Neutrophil (primary cell): ENCODE measurements around the gene FKBP3.

ENCODE experiments used
- H3K27ac ChIP-seq: fragments of 200-600 bp; sonication (generic); 2 replicates; pipeline ENCODE4 v1.5.1; 2016; ENCODE audit warnings: mild to moderate bottlenecking, moderate library complexity
- H3K27me3 ChIP-seq: fragments of 200-600 bp; sonication (generic); 2 replicates; pipeline ENCODE4 v1.6.0; 2016; ENCODE audit warnings: mild to moderate bottlenecking
- H3K36me3 ChIP-seq: fragments of 200-600 bp; sonication (generic); 2 replicates; pipeline ENCODE4 v1.5.1; 2017
- H3K4me1 ChIP-seq, 2 experiments: fragments of 200-600 bp in 1 of 2; sonication (generic) in 1 of 2; 1 replicate in 1 of 2; 2 replicates in 1 of 2; pipeline versions ENCODE4 v1.5.1 to v1.6.1; 2013 to 2016; ENCODE audit warnings: low read depth in 1 of 2, low read length in 1 of 2, mild to moderate bottlenecking in 1 of 2, moderate library complexity in 1 of 2; ENCODE audit not compliant: control insufficient read depth in 1 of 2, insufficient read depth in 1 of 2
- H3K4me3 ChIP-seq, 2 experiments: fragments of 200-600 bp in 1 of 2; sonication (generic) in 1 of 2; 1 replicate in 1 of 2; 2 replicates in 1 of 2; pipeline ENCODE4 v1.5.1; 2013 to 2016; ENCODE audit warnings: low read depth in 1 of 2, low read length in 1 of 2, mild to moderate bottlenecking in 1 of 2, moderate library complexity in 1 of 2
- H3K9me3 ChIP-seq: fragments of 200-600 bp; sonication (generic); 2 replicates; pipeline ENCODE4 v1.5.1; 2016
- CTCF ChIP-seq: fragments of 200-600 bp; sonication (generic); IDR thresholded peaks from 2 replicates; pipeline ENCODE4 v1.5.1; 2016; ENCODE audit warnings: antibody characterized with exemption

Gene FKBP3

GRCh38 chr14:45073231-45073879 lies 60.9 kb downstream of the FKBP3 start:
- Histone ChIP-seq H3K9me3 (no peaks in the 10 kb centered on the region), H3K27me3 (no peaks in the 10 kb centered on the region), H3K4me3 (no peak overlapping the region), H3K36me3 (no peaks in the 10 kb centered on the region), H3K27ac (no peak overlapping the region), H3K4me1 (no peaks in the 10 kb centered on the region)
- no peak for TF ChIP-seq CTCF

GRCh38 chr14:45072126-45072525 lies 62.2 kb downstream of the FKBP3 start:
- Histone ChIP-seq H3K27ac (no peak overlapping the region), H3K27me3 (no peaks in the 10 kb centered on the region), H3K36me3 (no peaks in the 10 kb centered on the region), H3K4me1 (no peaks in the 10 kb centered on the region), H3K4me3 (no peak overlapping the region), H3K9me3 (no peaks in the 10 kb centered on the region)
- TF ChIP-seq CTCF, result no peak

DNA sequence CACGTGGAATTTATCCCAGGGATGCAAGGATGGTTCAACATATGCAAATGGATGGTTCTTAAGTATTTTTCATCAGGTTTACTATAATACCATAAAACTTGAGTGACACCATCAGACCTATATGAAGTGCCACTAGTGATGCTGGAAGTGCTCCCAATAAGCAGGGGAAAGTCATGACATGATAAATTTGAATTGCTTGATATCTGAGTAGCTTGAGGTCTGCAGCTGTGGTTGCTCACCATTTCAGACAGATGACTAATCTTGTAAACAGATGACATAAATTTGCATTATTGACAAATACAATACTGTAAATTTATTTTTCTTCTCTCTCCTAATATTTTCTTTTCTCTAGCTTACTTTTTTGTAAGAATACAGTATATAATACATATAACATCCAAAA lies 64.1 kb downstream of the FKBP3 start:
- Histone ChIP-seq H3K4me3 (no peak overlapping the region), H3K36me3 (no peaks in the 10 kb centered on the region), H3K4me1 (no peaks in the 10 kb centered on the region), H3K9me3 (no peaks in the 10 kb centered on the region), H3K27me3 (no peaks in the 10 kb centered on the region), H3K27ac (no peak overlapping the region)
- TF ChIP-seq CTCF, result no peak

- TF ChIP-seq CTCF, result no peak
- no peaks in the 10 kb centered on the region for H3K27me3 ChIP-seq
- no peak overlapping the region for H3K27ac ChIP-seq
- no peaks in the 10 kb centered on the region for H3K36me3 ChIP-seq
- H3K4me1 ChIP-seq, result no peaks in the 10 kb centered on the region
- H3K9me3 ChIP-seq, result no peaks in the 10 kb centered on the region
- no peak overlapping the region for H3K4me3 ChIP-seq
Measured at GRCh38 chr14:45068396-45068795, 65.9 kb downstream of the FKBP3 start.

DNA sequence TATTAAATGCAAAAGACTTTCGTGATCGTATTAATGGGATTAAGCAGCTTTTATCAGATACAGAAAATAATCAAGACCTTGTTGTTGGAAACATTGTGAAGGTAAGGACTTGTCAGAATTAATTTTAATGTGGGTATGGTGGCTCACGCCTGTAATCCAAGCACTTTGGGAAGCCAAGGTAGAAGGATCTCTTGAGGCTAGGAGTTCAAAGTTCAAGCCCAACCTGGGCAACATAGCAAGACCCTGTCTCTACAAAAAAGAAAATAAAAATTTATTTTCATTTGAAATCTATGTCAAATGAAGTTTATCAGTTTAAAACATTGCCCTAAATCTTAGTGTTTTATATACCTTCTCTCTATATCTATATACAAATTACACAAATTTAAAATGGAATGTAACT lies 67.6 kb downstream of the FKBP3 start:
- H3K4me1 ChIP-seq, result no peaks in the 10 kb centered on the region
- no peak overlapping the region for H3K27ac ChIP-seq
- no peaks in the 10 kb centered on the region for H3K36me3 ChIP-seq
- no peak overlapping the region for H3K4me3 ChIP-seq
- no peaks in the 10 kb centered on the region for H3K9me3 ChIP-seq
- no peak for TF ChIP-seq CTCF
- no peaks in the 10 kb centered on the region for H3K27me3 ChIP-seq

DNA sequence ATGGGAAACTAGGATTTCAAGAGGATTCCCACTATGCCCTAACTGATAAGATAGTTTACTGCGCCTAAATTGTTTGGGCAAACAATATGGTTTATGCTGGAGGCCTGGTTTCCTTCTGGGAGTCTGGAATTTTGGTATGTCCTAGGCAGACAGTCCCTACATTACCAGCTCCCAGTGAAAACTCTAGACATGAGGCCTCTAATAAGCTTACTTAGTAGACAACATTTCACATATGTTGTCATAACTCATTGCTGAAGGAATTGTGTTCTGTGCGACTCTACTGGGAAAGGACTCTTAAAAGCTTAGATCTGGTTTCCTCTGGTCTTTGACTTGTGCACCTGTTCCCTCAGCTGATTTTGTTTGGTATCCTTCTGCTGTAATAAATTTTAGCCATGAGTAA lies 68.3 kb downstream of the FKBP3 start:
- Histone ChIP-seq H3K4me1 (no peaks in the 10 kb centered on the region), H3K27ac (no peak overlapping the region), H3K4me3 (no peak overlapping the region), H3K27me3 (no peaks in the 10 kb centered on the region), H3K9me3 (no peaks in the 10 kb centered on the region), H3K36me3 (no peaks in the 10 kb centered on the region)
- TF ChIP-seq CTCF, result no peak
